HepG2 (cell line): ENCODE results near the gene NCKAP5L. TPM values are rescaled to one million over a fixed set of nuclear protein-coding genes. Genes with fewer than 3 reads are reported as not detected.
"Not testable (repeated sequence)": the region's sequence is repeated elsewhere in the genome, so short reads cannot be mapped to it uniquely, and the experiment has no call there.

Experiments used
- ATAC-seq: fragments of 200-7000 bp; cut with Tn5 transposase; 3 replicates; pipeline ENCODE4 v1.9.1; 2020; ENCODE audit warnings: mild to moderate bottlenecking, moderate library complexity
- BruUV-seq: library from RNA; stranded (reverse); fragments of 400-500 nt; replicated peaks from 2 replicates; lab custom pipeline; 2021; lab: Mats Ljungman, UMichigan
- CTCF ChIA-PET: fragments of 300-600 bp; formaldehyde crosslinking; extraction: SDS; loops from one replicate; lab custom pipeline; 2021; ENCODE audit warnings: low total read pairs, inconsistent platforms, low intra/inter-chr PET ratio; lab: Yijun Ruan, JAX
- POLR2A ChIA-PET: fragments of 350-600 bp; sonication (Branson Sonifier 250); formaldehyde crosslinking; loops from one replicate; lab custom pipeline; 2020; ENCODE audit warnings: antibody characterized with exemption, inconsistent platforms; lab: Yijun Ruan, JAX
- DNase-seq: peaks from one replicate; pipeline ENCODE4 v3.0.0-alpha.2; 2015; ENCODE audit warnings: low spot score
- FAIRE-seq: peaks from 3 replicates; lab custom pipeline; 2011; peaks lifted over from hg19 to GRCh38; lab: Jason Lieb, UNC
- H2AFZ ChIP-seq: one replicate; pipeline ENCODE4 v1.6.1; 2011; ENCODE audit warnings: low read length, inconsistent platforms
- H3K27ac ChIP-seq: fragments of 300-600 bp; 3 replicates; pipeline ENCODE4 v1.8.0; 2011; ENCODE audit warnings: mixed run types, mild to moderate bottlenecking, mixed read lengths, low read length, inconsistent platforms; ENCODE audit not compliant: insufficient read depth; ENCODE audit errors: extremely low read length
- H3K27me3 ChIP-seq, 2 experiments: fragments of 200-600 bp in 1 of 2; 2 replicates in 1 of 2; 3 replicates in 1 of 2; pipeline versions ENCODE4 v1.6.0 to v1.8.0; 2011; ENCODE audit warnings: low read length in 2 of 2, mild to moderate bottlenecking in 2 of 2, moderate library complexity in 2 of 2, inconsistent platforms in 1 of 2; ENCODE audit not compliant: insufficient read depth in 2 of 2, control insufficient read depth in 1 of 2
- H3K36me3 ChIP-seq, 2 experiments: fragments of 200-600 bp in 1 of 2; replicated peaks in 1 of 2; 2 replicates in 1 of 2; 3 replicates in 1 of 2; pipeline versions ENCODE4 v1.5.1 to v1.8.0; 2011; ENCODE audit warnings: low read length in 2 of 2, inconsistent platforms in 1 of 2; ENCODE audit not compliant: insufficient read depth in 2 of 2, control insufficient read depth in 1 of 2
- H3K4me1 ChIP-seq: 2 replicates; pipeline ENCODE4 v1.5.1; 2012; ENCODE audit warnings: low read length, inconsistent platforms; ENCODE audit not compliant: insufficient read depth
- H3K4me2 ChIP-seq: 2 replicates; pipeline ENCODE4 v1.6.0; 2011; ENCODE audit warnings: low read depth, low read length, inconsistent platforms
- H3K4me3 ChIP-seq, 3 experiments: fragments of 200-600 bp in 1 of 3; sonication (generic), shearing (Covaris generic) in 1 of 3; replicated peaks in 1 of 3; 2 replicates each; pipeline ENCODE4 v1.5.1; 2011 to 2016; ENCODE audit warnings: low read length in 3 of 3, inconsistent platforms in 2 of 3, low read depth in 2 of 3, mild to moderate bottlenecking in 2 of 3, control low read depth in 1 of 3, mixed read lengths in 1 of 3; ENCODE audit not compliant: insufficient read depth in 1 of 3
- H3K79me2 ChIP-seq: one replicate; pipeline ENCODE4 v1.6.1; 2011; ENCODE audit warnings: low read length, inconsistent platforms; ENCODE audit not compliant: insufficient read depth
- H3K9ac ChIP-seq: 2 replicates; pipeline ENCODE4 v1.6.0; 2011; ENCODE audit warnings: mild to moderate bottlenecking, low read depth, low read length, inconsistent platforms; ENCODE audit not compliant: insufficient read depth
- H3K9me3 ChIP-seq: 2 replicates; pipeline ENCODE4 v1.5.1; 2012; ENCODE audit warnings: mild to moderate bottlenecking, low read length
- H4K20me1 ChIP-seq: 2 replicates; pipeline ENCODE4 v1.6.0; 2011; ENCODE audit warnings: inconsistent platforms, mild to moderate bottlenecking, low read length, moderate library complexity; ENCODE audit not compliant: insufficient read depth
- ETV5 ChIP-seq: IDR thresholded peaks from 2 replicates; pipeline ENCODE4 v1.6.1; 2018; ENCODE audit warnings: missing biosample characterization, missing genetic modification reagents, inconsistent platforms, borderline replicate concordance
- HNRNPH1 ChIP-seq: fragments of 200-400 bp; formaldehyde crosslinking; optimal IDR thresholded peaks from 2 replicates; pipeline ENCODE3; 2017; ENCODE audit warnings: mild to moderate bottlenecking, low read depth, low read length
- RFXANK ChIP-seq: IDR thresholded peaks from 2 replicates; pipeline ENCODE4 v1.6.1; 2016
- SALL2 ChIP-seq: sonication (generic); formaldehyde crosslinking; IDR thresholded peaks from 2 replicates; pipeline ENCODE4 v1.8.1; 2023; ENCODE audit warnings: mild to moderate bottlenecking, missing genetic modification reagents, inconsistent platforms
- SMAD1 ChIP-seq: sonication (generic); formaldehyde crosslinking; IDR thresholded peaks from 2 replicates; pipeline ENCODE4 v1.4.0; 2020; ENCODE audit warnings: missing genetic modification reagents, low read depth, mild to moderate bottlenecking, borderline replicate concordance
- SMAD3 ChIP-seq: sonication (generic); formaldehyde crosslinking; IDR thresholded peaks from 2 replicates; pipeline ENCODE4 v1.4.0; 2020; ENCODE audit warnings: missing genetic modification reagents
- SOX6 ChIP-seq, 2 experiments: fragments of 450-650 bp in 1 of 2; sonication (generic) in 1 of 2; formaldehyde crosslinking in 1 of 2; IDR thresholded peaks; 2 replicates each; pipeline versions ENCODE4 v1.4.0 to v1.6.1; 2017 to 2020; ENCODE audit warnings: antibody characterized with exemption in 1 of 2, mild to moderate bottlenecking in 1 of 2, missing genetic modification reagents in 1 of 2
- SRF ChIP-seq: IDR thresholded peaks from 2 replicates; pipeline ENCODE4 v1.6.1; 2011; ENCODE audit warnings: mild to moderate bottlenecking, low read depth, low read length, moderate library complexity
- TARDBP ChIP-seq: sonication (generic); formaldehyde crosslinking; IDR thresholded peaks from 2 replicates; pipeline ENCODE4 v1.8.0; 2022; ENCODE audit warnings: mild to moderate bottlenecking, missing genetic modification reagents
- TCF7 ChIP-seq: sonication (generic); IDR thresholded peaks from 2 replicates; pipeline ENCODE4 v1.6.1; 2016; ENCODE audit warnings: antibody characterized with exemption, low read depth
- ZNF720 ChIP-seq: sonication (generic); formaldehyde crosslinking; IDR thresholded peaks from 2 replicates; pipeline ENCODE4 v1.4.0; 2020; ENCODE audit warnings: missing genetic modification reagents
- WGBS: methylation state at CpG from one replicate; pipeline ENCODE4 v1.1.6; 2017; ENCODE audit warnings: low lambda C conversion rate; 5-methylcytosine and 5-hydroxymethylcytosine counted together
- in situ Hi-C: cut with HindIII; loops from 2 replicates; pipeline ENCODE4 v1.10.0; 2017; ENCODE audit warnings: low pct_unique_long_range_greater_than_20kb; ENCODE audit not compliant: extremely low pct_ligation_motif_present
- intact Hi-C: fragments of 100-400 bp; cut with micrococcal nuclease; formaldehyde crosslinking; loops from one replicate; pipeline ENCODE4 v1.10.0; 2022; ENCODE audit not compliant: unreplicated experiment
- polyA plus RNA-seq, 8 experiments: library from polyadenylated mRNA; depleted of rRNA in 3 of 8; stranded (reverse) in 7 of 8; unstranded in 1 of 8; fragments of >200 nt; fragmentation: Illumina TruSeq in 4 of 8; extraction: Trizol in 4 of 8; gene quantifications; 2 replicates each; pipeline versions ENCODE4 v1.2.1 to v1.2.3, GENCODE V29; 2011 to 2016; ENCODE audit warnings: low read depth in 4 of 8, missing spikeins in 1 of 8, mixed read lengths in 1 of 8; ENCODE audit not compliant: insufficient read depth in 1 of 8
- total RNA-seq, 5 experiments: library from RNA; depleted of rRNA; stranded (reverse); fragments of >200 nt; fragmentation: Illumina TruSeq; extraction: Trizol; gene quantifications; 2 replicates each; pipeline ENCODE4 v1.2.3, GENCODE V29; 2016; ENCODE audit warnings: low read depth in 1 of 5
- TF ChIP-seq, protein P1 (sequence below): sonication (generic); formaldehyde crosslinking; IDR thresholded peaks from 2 replicates; pipeline ENCODE4 v1.4.0; 2020; ENCODE audit warnings: mild to moderate bottlenecking, missing genetic modification reagents, borderline replicate concordance
- TF ChIP-seq, protein P2 (sequence below): IDR thresholded peaks from 2 replicates; pipeline ENCODE4 v1.6.1; 2012; ENCODE audit warnings: low read depth, low read length, improper control_type of control experiment

NCKAP5L gene
- total and polyA plus RNA-seq, 2 of the 13 experiments (the other 11 are each of a cell fraction or from before 2014, with no cell fraction given), result 4.1 to 9.0 TPM

- TF ChIP-seq, protein P1, sequence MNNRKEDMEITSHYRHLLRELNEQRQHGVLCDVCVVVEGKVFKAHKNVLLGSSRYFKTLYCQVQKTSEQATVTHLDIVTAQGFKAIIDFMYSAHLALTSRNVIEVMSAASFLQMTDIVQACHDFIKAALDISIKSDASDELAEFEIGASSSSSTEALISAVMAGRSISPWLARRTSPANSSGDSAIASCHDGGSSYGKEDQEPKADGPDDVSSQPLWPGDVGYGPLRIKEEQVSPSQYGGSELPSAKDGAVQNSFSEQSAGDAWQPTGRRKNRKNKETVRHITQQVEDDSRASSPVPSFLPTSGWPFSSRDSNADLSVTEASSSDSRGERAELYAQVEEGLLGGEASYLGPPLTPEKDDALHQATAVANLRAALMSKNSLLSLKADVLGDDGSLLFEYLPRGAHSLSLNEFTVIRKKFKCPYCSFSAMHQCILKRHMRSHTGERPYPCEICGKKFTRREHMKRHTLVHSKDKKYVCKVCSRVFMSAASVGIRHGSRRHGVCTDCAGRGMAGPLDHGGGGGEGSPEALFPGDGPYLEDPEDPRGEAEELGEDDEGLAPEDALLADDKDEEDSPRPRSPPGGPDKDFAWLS (CRISPR knock-in tag), result no peak
- TF ChIP-seq TARDBP, result no peak
- no peak for TF ChIP-seq SOX6 (IDR thresholded peaks at IDR 0.05)
- no peak for TF ChIP-seq SOX6 (CRISPR knock-in tag; IDR thresholded peaks at IDR 0.05)
- no peak for TF ChIP-seq ETV5 (CRISPR knock-in tag)
- no peak for TF ChIP-seq SMAD3 (CRISPR knock-in tag)
- TF ChIP-seq ZNF720 (CRISPR knock-in tag), result no peak
- TF ChIP-seq SRF, result no peak
- TF ChIP-seq SMAD1 (CRISPR knock-in tag), result no peak
- no peak for TF ChIP-seq TCF7
- no peak for TF ChIP-seq RFXANK (CRISPR knock-in tag)
- TF ChIP-seq, protein P2, sequence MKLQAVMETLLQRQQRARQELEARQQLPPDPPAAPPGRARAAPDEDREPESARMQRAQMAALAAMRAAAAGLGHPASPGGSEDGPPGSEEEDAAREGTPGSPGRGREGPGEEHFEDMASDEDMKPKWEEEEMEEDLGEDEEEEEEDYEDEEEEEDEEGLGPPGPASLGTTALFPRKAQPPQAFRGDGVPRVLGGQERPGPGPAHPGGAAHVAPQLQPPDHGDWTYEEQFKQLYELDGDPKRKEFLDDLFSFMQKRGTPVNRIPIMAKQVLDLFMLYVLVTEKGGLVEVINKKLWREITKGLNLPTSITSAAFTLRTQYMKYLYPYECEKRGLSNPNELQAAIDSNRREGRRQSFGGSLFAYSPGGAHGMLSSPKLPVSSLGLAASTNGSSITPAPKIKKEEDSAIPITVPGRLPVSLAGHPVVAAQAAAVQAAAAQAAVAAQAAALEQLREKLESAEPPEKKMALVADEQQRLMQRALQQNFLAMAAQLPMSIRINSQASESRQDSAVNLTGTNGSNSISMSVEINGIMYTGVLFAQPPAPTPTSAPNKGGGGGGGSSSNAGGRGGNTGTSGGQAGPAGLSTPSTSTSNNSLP, result no peak
- no peak for TF ChIP-seq HNRNPH1
- TF ChIP-seq SALL2 (CRISPR knock-in tag), result no peak
- TF ChIP-seq, all 625 proteins: peak for 0
Measured at GRCh38 chr12:49872381-49872780, 44.2 kb upstream of the NCKAP5L start (continued).

GRCh38 chr12:49871811-49872251, 43.6 kb upstream of the NCKAP5L start:
- H3K4me3 ChIP-seq, H4K20me1 ChIP-seq, H3K9ac ChIP-seq, POLR2A ChIA-PET, in situ Hi-C loops, CTCF ChIA-PET, ATAC-seq, H3K27ac ChIP-seq, H3K79me2 ChIP-seq, H2AFZ ChIP-seq, H3K36me3 ChIP-seq, FAIRE-seq, DNase-seq, intact Hi-C loops, BruUV-seq, H3K9me3 ChIP-seq, H3K4me2 ChIP-seq: not testable (repeated sequence)
- Histone ChIP-seq H3K4me1 (peaks cover 22% of the 10 kb centered on the region), H3K27me3 (peaks cover 2 to 41% of the 10 kb centered on the region in 2 experiments; a peak in 3 of 5 replicates)
- 59% methylated on average over 8 of the region's 8 CpGs for whole genome bisulfite sequencing
